ENCODE data around the gene CEP250. TPM values are rescaled to one million over a fixed set of nuclear protein-coding genes. Genes with fewer than 3 reads are reported as not detected.
A peak's percentile ranks its signal among the peaks of the same experiment; 100 is the strongest.

Gene CEP250
- total RNA-seq, 2 experiments from 2014 or later: 31.6 to 74.4 TPM

DNA sequence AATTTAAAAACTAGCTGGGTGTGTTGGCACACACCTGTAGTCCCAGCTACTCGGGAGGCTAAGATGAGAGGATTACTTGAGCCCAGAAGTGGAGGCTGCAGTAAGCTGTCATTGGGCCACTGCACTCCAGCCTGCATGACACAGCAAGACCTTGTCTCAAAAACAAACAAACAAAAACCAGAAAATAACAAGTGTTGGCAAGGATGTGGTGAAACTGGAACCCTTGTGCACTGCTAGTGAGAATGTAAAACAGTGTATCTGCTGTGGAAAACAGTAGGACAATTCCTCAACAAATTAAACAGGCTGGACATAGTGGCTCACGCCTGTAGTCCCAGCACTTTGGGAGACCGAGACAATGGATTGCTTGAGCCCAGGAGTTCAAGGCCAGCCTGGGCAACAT, 47.1 kb upstream of the CEP250 start:
- no peaks in the 10 kb centered on the region for H4K20me1 ChIP-seq (ENCODE audit: insufficient read depth, low read length)
- no peak overlapping the region for H2AFZ ChIP-seq (ENCODE audit: low read length)
- peaks cover 57% of the 10 kb centered on the region for H3K79me2 ChIP-seq (ENCODE audit: insufficient read depth, low read depth, low read length)
- H3K9me2 ChIP-seq (ENCODE audit: insufficient read depth, low read length): no peaks in the 10 kb centered on the region
- H3K4me2 ChIP-seq (ENCODE audit: low read length): no peak overlapping the region
- POLR2A ChIA-PET: no interaction called here
- peaks cover 24% of the 10 kb centered on the region for H3K4me1 ChIP-seq (ENCODE audit: insufficient read depth, low read length, poor library complexity, severe bottlenecking)
- peaks cover 21% of the 10 kb centered on the region for H3K9me3 ChIP-seq (ENCODE audit: low read length)
- intact Hi-C loops (cut with micrococcal nuclease; ENCODE audit: unreplicated experiment): no loop called here
- peaks cover 49% of the 10 kb centered on the region for H3K36me3 ChIP-seq (ENCODE audit: insufficient read depth, low read length)
- no peak overlapping the region for H3K4me3 ChIP-seq (ENCODE audit: low read depth, low read length, poor library complexity, severe bottlenecking)
- no peak for TF ChIP-seq EZH2phosphoT487 (IDR thresholded peaks at IDR 0.05; ENCODE audit: borderline replicate concordance, low read depth, low read length)
- TF ChIP-seq, protein P1, sequence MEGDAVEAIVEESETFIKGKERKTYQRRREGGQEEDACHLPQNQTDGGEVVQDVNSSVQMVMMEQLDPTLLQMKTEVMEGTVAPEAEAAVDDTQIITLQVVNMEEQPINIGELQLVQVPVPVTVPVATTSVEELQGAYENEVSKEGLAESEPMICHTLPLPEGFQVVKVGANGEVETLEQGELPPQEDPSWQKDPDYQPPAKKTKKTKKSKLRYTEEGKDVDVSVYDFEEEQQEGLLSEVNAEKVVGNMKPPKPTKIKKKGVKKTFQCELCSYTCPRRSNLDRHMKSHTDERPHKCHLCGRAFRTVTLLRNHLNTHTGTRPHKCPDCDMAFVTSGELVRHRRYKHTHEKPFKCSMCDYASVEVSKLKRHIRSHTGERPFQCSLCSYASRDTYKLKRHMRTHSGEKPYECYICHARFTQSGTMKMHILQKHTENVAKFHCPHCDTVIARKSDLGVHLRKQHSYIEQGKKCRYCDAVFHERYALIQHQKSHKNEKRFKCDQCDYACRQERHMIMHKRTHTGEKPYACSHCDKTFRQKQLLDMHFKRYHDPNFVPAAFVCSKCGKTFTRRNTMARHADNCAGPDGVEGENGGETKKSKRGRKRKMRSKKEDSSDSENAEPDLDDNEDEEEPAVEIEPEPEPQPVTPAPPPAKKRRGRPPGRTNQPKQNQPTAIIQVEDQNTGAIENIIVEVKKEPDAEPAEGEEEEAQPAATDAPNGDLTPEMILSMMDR (conservative IDR thresholded peaks at IDR 0.05; ENCODE audit: low read length): no peak
- BruUV-seq (replicated peaks): no TSS peak
- no peak for DNase-seq (ENCODE audit: low spot score)
- H3K27ac ChIP-seq (ENCODE audit: low read depth, low read length, poor library complexity, severe bottlenecking): no peak overlapping the region
- CTCF ChIA-PET (ENCODE audit: unreplicated experiment): no interaction called here

GRCh38 chr20:35409542-35409941, 45.9 kb upstream of the CEP250 start:
- Histone ChIP-seq H3K4me1 (ENCODE audit: insufficient read depth, low read length, poor library complexity, severe bottlenecking) (peaks cover 22% of the 10 kb centered on the region), H3K36me3 (ENCODE audit: insufficient read depth, low read length) (peaks cover 46% of the 10 kb centered on the region), H3K79me2 (ENCODE audit: insufficient read depth, low read depth, low read length) (peaks cover 54% of the 10 kb centered on the region), H3K4me3 (ENCODE audit: low read depth, low read length, poor library complexity, severe bottlenecking) (no peak overlapping the region), H3K27ac (ENCODE audit: low read depth, low read length, poor library complexity, severe bottlenecking) (no peak overlapping the region), H3K9me3 (ENCODE audit: low read length) (peaks cover 21% of the 10 kb centered on the region), H4K20me1 (ENCODE audit: insufficient read depth, low read length) (no peaks in the 10 kb centered on the region), H3K4me2 (ENCODE audit: low read length) (no peak overlapping the region), H2AFZ (ENCODE audit: low read length) (no peak overlapping the region), H3K9me2 (ENCODE audit: insufficient read depth, low read length) (no peaks in the 10 kb centered on the region)
- DNase-seq (ENCODE audit: low spot score): no peak
- no peak for TF ChIP-seq EZH2phosphoT487 (IDR thresholded peaks at IDR 0.05; ENCODE audit: borderline replicate concordance, low read depth, low read length)
- TF ChIP-seq, protein P1 (conservative IDR thresholded peaks at IDR 0.05; ENCODE audit: low read length): no peak
- intact Hi-C loops (cut with micrococcal nuclease; ENCODE audit: unreplicated experiment): no loop called here
- no TSS peak for BruUV-seq (replicated peaks)
- ChIA-PET POLR2A (interaction anchor here (0.7 kb wide), 1 partner anchor 1588 kb away, joined by 4 read pairs; no protein-coding TSS in a partner anchor), CTCF (ENCODE audit: unreplicated experiment) (no interaction called here)

DNA sequence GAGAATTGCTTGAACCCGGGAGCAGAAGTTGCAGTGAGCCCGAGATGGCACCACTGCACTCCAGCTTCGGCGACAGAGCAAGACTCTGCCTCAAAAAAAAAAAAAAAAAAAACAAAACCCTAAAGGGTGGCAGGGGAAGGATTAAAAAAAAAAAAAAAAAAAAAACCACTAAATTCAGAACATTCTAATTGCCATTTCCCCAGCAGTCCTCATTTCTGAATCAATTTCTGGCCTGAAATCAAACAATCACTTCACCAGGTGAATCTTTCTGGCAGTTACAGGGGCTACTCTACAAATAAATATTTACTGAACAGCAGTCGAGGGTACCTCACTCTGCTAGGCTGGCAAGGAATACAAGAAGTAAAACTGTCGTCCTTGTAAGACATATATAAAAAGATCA, 44.8 kb upstream of the CEP250 start:
- no peaks in the 10 kb centered on the region for H3K9me2 ChIP-seq (ENCODE audit: insufficient read depth, low read length)
- H3K4me3 ChIP-seq (ENCODE audit: low read depth, low read length, poor library complexity, severe bottlenecking): peak overlapping the region; percentile 83
- H3K4me2 ChIP-seq (ENCODE audit: low read length): peak overlapping the region; percentile 72
- H2AFZ ChIP-seq (ENCODE audit: low read length): no peak overlapping the region
- ChIA-PET POLR2A (interaction anchor here (0.9 to 1.2 kb wide), 3 partner anchors 18 to 826 kb away, joined by 3 to 4 read pairs (median 3); partner anchors contain the start of gene AAR2), CTCF (ENCODE audit: unreplicated experiment) (no interaction called here)
- peaks cover 48% of the 10 kb centered on the region for H3K79me2 ChIP-seq (ENCODE audit: insufficient read depth, low read depth, low read length)
- peaks cover 11% of the 10 kb centered on the region for H3K4me1 ChIP-seq (ENCODE audit: insufficient read depth, low read length, poor library complexity, severe bottlenecking)
- peaks cover 19% of the 10 kb centered on the region for H3K9me3 ChIP-seq (ENCODE audit: low read length)
- no peak overlapping the region for H3K27ac ChIP-seq (ENCODE audit: low read depth, low read length, poor library complexity, severe bottlenecking)
- TF ChIP-seq EZH2phosphoT487 (IDR thresholded peaks at IDR 0.05; ENCODE audit: borderline replicate concordance, low read depth, low read length): no peak
- TF ChIP-seq, protein P1 (conservative IDR thresholded peaks at IDR 0.05; ENCODE audit: low read length): no peak
- no TSS peak for BruUV-seq (replicated peaks)
- intact Hi-C loops (cut with micrococcal nuclease; ENCODE audit: unreplicated experiment): loop anchor here (10.0 kb wide), 1 partner anchor 266 kb away; the partner anchor contains the start of gene EDEM2
- H4K20me1 ChIP-seq (ENCODE audit: insufficient read depth, low read length): no peaks in the 10 kb centered on the region
- no peak for DNase-seq (ENCODE audit: low spot score)
- peaks cover 42% of the 10 kb centered on the region for H3K36me3 ChIP-seq (ENCODE audit: insufficient read depth, low read length)

All from OCI-LY7 (cell line).